RWPE1 (cell line): ENCODE results near the gene FMO5.
A peak's percentile ranks its signal among the peaks of the same experiment; 100 is the strongest.
"Not testable (repeated sequence)": the region's sequence is repeated elsewhere in the genome, so short reads cannot be mapped to it uniquely, and the experiment has no call there.

ENCODE experiments used
- CTCF ChIA-PET: fragments of 350-600 bp; sonication (Branson Sonifier 250); formaldehyde crosslinking; extraction: SDS; loops from one replicate; lab custom pipeline; 2021; lab: Yijun Ruan, JAX
- POLR2A ChIA-PET: fragments of 400-600 bp; formaldehyde crosslinking; extraction: SDS; loops from one replicate; lab custom pipeline; 2020; ENCODE audit warnings: antibody characterized with exemption; ENCODE audit not compliant: low non-redundant PET; lab: Yijun Ruan, JAX
- DNase-seq: peaks from one replicate; pipeline ENCODE4 v3.0.0; 2012; ENCODE audit warnings: low spot score
- H3K27ac ChIP-seq: fragments of 450-650 bp; 2 replicates; pipeline ENCODE4 v1.5.1; 2017
- CTCF ChIP-seq: fragments of 450-650 bp; conservative IDR thresholded peaks from 2 replicates; pipeline ENCODE4 v1.5.1; 2017; ENCODE audit warnings: low read depth, mild to moderate bottlenecking

Gene FMO5

GRCh38 chr1:147245586-147246021 is 20.5 kb upstream of the FMO5 start:
- ChIA-PET POLR2A (no interaction called here), CTCF (interaction anchor here (0.6 to 0.7 kb wide), 2 partner anchors 140 to 1238 kb away, joined by 3 read pairs; no protein-coding TSS in a partner anchor)
- no peak overlapping the region for H3K27ac ChIP-seq
- TF ChIP-seq CTCF, result no peak
- DNase-seq, result no peak

GRCh38 chr1:147245129-147245528 is 20.0 kb upstream of the FMO5 start:
- H3K27ac ChIP-seq, result no peak overlapping the region
- DNase-seq, result no peak
- ChIA-PET CTCF (interaction anchor here (0.6 to 0.7 kb wide), 2 partner anchors 140 to 1238 kb away, joined by 3 read pairs; no protein-coding TSS in a partner anchor), POLR2A (no interaction called here)
- no peak for TF ChIP-seq CTCF

DNA sequence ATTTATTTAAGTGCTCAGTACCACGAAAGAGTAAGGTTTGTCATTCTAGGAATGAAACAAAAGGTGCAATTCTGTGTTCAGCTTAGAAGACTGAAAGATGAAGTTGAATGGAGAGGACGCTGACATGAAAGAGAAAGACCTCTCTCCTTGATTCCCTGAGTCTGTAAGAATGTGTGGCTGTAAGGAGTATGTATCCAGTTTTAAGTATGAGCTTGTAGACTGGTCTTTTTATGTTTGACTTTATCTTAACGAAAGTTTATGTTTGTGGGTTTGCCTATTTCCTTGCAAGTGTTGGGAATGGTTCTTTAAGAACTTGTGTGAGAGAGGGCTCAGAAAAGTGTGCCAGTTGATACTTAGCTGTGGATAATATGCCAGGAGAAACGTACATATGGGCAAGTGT is 18.7 kb upstream of the FMO5 start:
- CTCF ChIA-PET, result interaction anchor here (1.0 to 1.2 kb wide), 2 partner anchors 21 to 72 kb away, joined by 4 to 5 read pairs; partner anchors contain the start of gene PRKAB2

GRCh38 chr1:147243228-147243685 is 18.1 kb upstream of the FMO5 start:
- peak; percentile 21 for TF ChIP-seq CTCF
- H3K27ac ChIP-seq, result peak overlapping the region; percentile 90
- peak; percentile 21 for DNase-seq
- POLR2A ChIA-PET, result interaction anchor here (1.0 to 1.4 kb wide), 2 partner anchors 72 to 74 kb away, joined by 3 to 4 read pairs; no protein-coding TSS in a partner anchor
- CTCF ChIA-PET, result interaction anchor here (0.7 to 1.2 kb wide), 4 partner anchors 21 to 75 kb away, joined by 3 to 5 read pairs (median 4); partner anchors contain the start of gene PRKAB2

More for the DNA sequence above, 18.7 kb upstream of the FMO5 start:
- POLR2A ChIA-PET, result interaction anchor here (1.0 to 1.4 kb wide), 2 partner anchors 73 to 75 kb away, joined by 3 to 4 read pairs; no protein-coding TSS in a partner anchor
- H3K27ac ChIP-seq, result peak overlapping the region; percentile 90; the same call in 1 of the 2 replicates
- no peak for DNase-seq
- no peak for TF ChIP-seq CTCF

- DNase-seq, result peak; percentile 87
- peak within 1 kb of the TSS; percentile 90 for H3K27ac ChIP-seq
- CTCF ChIA-PET, result interaction anchor here (0.7 to 1.4 kb wide), 8 partner anchors 30 to 151 kb away, joined by 3 to 8 read pairs (median 4); partner anchors contain the start of gene PRKAB2
- peak; percentile 80 for TF ChIP-seq CTCF
- POLR2A ChIA-PET, result interaction anchor here (1.0 to 1.4 kb wide), 2 partner anchors 72 to 73 kb away, joined by 3 to 4 read pairs; no protein-coding TSS in a partner anchor
These were observed 17.5 kb upstream of the FMO5 start, which contains the start of gene CHD1L for GRCh38 chr1:147242449-147243227. CHD1L (plus strand) TSS chr1:147242684; CDS start chr1:147242704, 20 bp downstream.

- no peak for TF ChIP-seq CTCF
- CTCF ChIA-PET, result interaction anchor here (0.7 to 1.4 kb wide), 5 partner anchors 31 to 150 kb away, joined by 3 to 8 read pairs (median 4); no protein-coding TSS in a partner anchor
- DNase-seq, result no peak
- peak overlapping the region; percentile 90 for H3K27ac ChIP-seq
- POLR2A ChIA-PET, result no interaction called here
These were observed 16.9 kb upstream of the FMO5 start for GRCh38 chr1:147241934-147242448.

DNA sequence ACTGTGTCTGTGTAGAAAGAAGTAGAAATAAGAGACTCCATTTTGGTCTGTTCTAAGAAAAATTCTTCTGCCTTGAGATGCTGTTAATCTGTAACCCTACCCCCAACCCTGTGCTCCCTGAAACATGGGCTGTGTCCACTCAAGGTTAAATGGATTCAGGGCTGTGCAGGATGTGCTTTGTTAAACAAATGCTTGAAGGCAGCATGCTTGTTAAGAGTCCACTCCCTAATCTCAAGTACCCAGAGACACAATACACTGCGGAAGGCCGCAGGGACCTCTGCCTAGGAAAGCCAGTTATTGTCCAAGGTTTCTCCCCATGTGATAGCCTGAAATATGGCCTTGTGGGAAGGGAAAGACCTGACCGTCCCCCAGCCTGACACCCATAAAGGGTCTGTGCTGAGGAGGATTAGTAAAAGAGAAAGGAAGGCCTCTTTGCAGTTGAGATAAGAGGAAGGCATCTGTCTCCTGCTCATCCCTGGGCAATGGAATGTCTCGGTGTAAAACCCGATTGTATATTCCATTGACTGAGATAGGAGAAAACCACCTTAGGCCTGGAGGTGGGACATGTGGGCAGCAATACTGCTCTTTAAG is 15.1 kb upstream of the FMO5 start:
- CTCF ChIA-PET, POLR2A ChIA-PET, DNase-seq, H3K27ac ChIP-seq: not testable (repeated sequence)
